ENCODE results near the gene SEMA4A. TPM values are rescaled to one million over a fixed set of nuclear protein-coding genes. Genes with fewer than 3 reads are reported as not detected.
A peak's percentile ranks its signal among the peaks of the same experiment; 100 is the strongest.

SEMA4A gene
- total RNA-seq, 1 experiment from 2014 or later = 46.7 TPM

DNA sequence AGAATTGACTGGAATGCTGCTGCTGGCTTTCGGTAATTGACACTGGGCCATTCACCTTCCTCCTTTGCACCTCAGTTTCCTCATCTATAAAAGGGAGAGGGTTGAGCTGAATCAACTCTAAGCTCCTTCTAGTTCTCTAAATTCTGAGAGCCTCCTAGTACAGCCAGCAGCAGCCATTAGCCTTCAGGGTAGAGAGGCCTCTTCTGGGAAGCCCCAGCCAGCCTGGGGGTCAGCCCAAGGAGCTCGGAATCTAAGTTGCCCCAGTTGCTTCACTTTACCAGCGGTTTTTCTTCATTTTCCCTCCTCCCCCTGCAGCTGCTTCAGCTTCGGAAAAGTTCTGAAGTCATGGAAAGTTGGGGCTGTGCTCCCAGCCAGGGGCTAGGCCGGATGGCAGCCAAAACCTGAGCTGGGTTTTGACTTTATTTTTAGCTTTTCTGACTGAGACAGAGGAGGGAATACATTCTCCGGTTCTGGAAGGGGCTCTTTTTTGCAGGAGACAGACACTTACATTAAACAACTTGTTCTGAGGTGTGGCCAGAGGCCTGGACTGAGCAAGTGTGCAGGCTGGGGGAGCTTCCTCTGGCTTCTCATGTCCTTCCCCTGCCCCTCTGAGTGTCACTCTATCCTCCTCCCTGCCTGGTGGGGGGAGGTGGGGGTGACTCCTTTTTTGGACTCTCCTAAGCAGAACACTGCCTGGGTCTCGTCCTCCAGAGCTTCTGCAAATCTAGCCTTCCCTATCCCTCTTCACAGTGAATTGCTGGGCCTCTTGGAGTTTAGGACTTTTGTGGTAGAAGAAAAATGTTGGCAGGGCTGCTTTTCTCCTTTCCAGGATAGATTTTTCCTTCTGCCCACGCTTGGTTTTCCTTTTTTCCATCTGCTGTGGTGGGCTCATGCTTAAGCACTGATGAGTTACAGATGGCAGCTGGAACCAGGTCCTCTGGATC lies 24.5 kb upstream of the SEMA4A start:
- H3K36me3 ChIP-seq (ENCODE audit: insufficient read depth, low read length) = no peaks in the 10 kb centered on the region
- no peaks in the 10 kb centered on the region for H3K9me2 ChIP-seq (replicated peaks; ENCODE audit: insufficient read depth, low read length)
- peak overlapping the region; percentile 35 for H3K9ac ChIP-seq (ENCODE audit: low read length)
- peaks cover 16% of the 10 kb centered on the region for H3K4me1 ChIP-seq (ENCODE audit: low read length)
- H3K27me3 ChIP-seq (ENCODE audit: low read length) = no peaks in the 10 kb centered on the region
- H2AFZ ChIP-seq (ENCODE audit: low read length) = no peak overlapping the region
- H3K9me3 ChIP-seq (ENCODE audit: low read length) = no peaks in the 10 kb centered on the region
- H3K4me2 ChIP-seq (ENCODE audit: low read depth, low read length, poor library complexity, severe bottlenecking) = no peak overlapping the region
- H3K79me2 ChIP-seq (ENCODE audit: low read length) = no peaks in the 10 kb centered on the region
- no peak overlapping the region for H3K4me3 ChIP-seq (ENCODE audit: low read length)
- DNase-seq = no peak
- no peaks in the 10 kb centered on the region for H4K20me1 ChIP-seq (ENCODE audit: insufficient read depth, low read depth, low read length)
- no peak overlapping the region for H3K27ac ChIP-seq (ENCODE audit: low read length)

DNA sequence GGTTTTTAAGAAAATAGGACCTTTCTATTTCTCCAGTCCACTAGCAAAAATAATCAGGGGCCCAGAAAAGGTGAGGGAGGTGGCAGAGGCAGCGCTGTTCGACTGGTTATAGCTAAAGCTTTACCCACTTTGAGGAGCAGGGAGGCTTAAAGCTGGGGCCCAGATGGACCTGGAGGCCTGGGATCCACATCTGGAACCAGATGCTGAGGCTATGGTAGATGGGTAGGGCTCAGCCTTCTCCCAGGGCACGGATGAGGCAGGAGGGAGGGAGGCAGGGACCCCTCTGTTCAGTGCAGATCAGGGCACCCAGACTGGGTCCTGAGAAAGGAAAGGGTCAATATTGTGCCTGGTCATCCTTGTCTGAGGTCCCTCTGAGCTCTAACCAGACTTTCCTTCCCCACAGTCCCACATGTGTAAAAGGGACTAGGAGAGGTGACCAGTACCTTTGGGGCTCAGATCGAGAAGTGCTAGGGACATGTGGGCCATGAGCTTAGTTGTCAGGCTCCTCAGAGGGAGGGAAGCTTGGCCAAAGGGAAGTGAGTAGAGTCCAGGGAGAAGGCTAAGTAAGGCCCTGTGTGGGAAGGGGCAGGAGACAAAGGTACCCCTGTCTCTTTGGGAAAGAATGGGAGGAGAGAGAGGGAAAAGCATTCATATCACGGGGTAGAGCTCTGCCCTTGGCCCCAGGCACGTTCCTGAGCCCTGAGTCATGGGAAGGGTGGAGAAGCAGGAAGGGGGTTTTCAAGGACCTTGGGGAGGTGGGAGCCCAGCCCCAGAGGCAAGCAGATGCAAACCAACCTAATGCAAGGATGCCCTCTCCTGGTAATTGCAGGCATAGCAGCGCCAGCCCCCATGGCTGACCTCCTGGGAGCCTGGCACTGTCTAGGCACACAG lies 23.5 kb upstream of the SEMA4A start:
- no peak overlapping the region for H3K4me3 ChIP-seq (ENCODE audit: low read length)
- no peak overlapping the region for H2AFZ ChIP-seq (ENCODE audit: low read length)
- peak; percentile 90 for DNase-seq
- no peak overlapping the region for H3K4me2 ChIP-seq (ENCODE audit: low read depth, low read length, poor library complexity, severe bottlenecking)
- no peaks in the 10 kb centered on the region for H3K9me3 ChIP-seq (ENCODE audit: low read length)
- no peaks in the 10 kb centered on the region for H3K9me2 ChIP-seq (replicated peaks; ENCODE audit: insufficient read depth, low read length)
- no peaks in the 10 kb centered on the region for H3K27me3 ChIP-seq (ENCODE audit: low read length)
- no peaks in the 10 kb centered on the region for H3K79me2 ChIP-seq (ENCODE audit: low read length)
- no peaks in the 10 kb centered on the region for H3K36me3 ChIP-seq (ENCODE audit: insufficient read depth, low read length)
- peaks cover 14% of the 10 kb centered on the region for H3K4me1 ChIP-seq (ENCODE audit: low read length)
- H4K20me1 ChIP-seq (ENCODE audit: insufficient read depth, low read depth, low read length) = no peaks in the 10 kb centered on the region
- H3K9ac ChIP-seq (ENCODE audit: low read length) = no peak overlapping the region
- no peak overlapping the region for H3K27ac ChIP-seq (ENCODE audit: low read length)

DNA sequence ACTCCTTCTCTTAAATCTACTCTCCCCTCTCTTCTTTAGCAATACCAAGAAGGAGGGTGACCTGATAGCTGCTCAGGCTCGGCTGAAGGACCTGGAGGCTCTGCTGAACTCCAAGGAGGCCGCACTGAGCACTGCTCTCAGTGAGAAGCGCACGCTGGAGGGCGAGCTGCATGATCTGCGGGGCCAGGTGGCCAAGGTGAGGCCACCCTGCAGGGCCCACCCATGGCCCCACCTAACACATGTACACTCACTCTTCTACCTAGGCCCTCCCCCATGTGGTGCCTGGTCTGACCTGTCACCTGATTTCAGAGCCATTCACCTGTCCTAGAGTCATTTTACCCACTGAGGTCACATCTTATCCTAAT lies 22.8 kb upstream of the SEMA4A start:
- Histone ChIP-seq H3K27me3 (ENCODE audit: low read length) (no peaks in the 10 kb centered on the region), H3K4me2 (ENCODE audit: low read depth, low read length, poor library complexity, severe bottlenecking) (no peak overlapping the region), H3K27ac (ENCODE audit: low read length) (no peak overlapping the region), H3K36me3 (ENCODE audit: insufficient read depth, low read length) (no peaks in the 10 kb centered on the region), H3K9me2 (replicated peaks; ENCODE audit: insufficient read depth, low read length) (no peaks in the 10 kb centered on the region), H2AFZ (ENCODE audit: low read length) (no peak overlapping the region), H3K9ac (ENCODE audit: low read length) (no peak overlapping the region), H3K79me2 (ENCODE audit: low read length) (no peaks in the 10 kb centered on the region), H4K20me1 (ENCODE audit: insufficient read depth, low read depth, low read length) (no peaks in the 10 kb centered on the region), H3K4me1 (ENCODE audit: low read length) (peaks cover 13% of the 10 kb centered on the region), H3K9me3 (ENCODE audit: low read length) (no peaks in the 10 kb centered on the region), H3K4me3 (ENCODE audit: low read length) (no peak overlapping the region)
- no peak for DNase-seq

DNA sequence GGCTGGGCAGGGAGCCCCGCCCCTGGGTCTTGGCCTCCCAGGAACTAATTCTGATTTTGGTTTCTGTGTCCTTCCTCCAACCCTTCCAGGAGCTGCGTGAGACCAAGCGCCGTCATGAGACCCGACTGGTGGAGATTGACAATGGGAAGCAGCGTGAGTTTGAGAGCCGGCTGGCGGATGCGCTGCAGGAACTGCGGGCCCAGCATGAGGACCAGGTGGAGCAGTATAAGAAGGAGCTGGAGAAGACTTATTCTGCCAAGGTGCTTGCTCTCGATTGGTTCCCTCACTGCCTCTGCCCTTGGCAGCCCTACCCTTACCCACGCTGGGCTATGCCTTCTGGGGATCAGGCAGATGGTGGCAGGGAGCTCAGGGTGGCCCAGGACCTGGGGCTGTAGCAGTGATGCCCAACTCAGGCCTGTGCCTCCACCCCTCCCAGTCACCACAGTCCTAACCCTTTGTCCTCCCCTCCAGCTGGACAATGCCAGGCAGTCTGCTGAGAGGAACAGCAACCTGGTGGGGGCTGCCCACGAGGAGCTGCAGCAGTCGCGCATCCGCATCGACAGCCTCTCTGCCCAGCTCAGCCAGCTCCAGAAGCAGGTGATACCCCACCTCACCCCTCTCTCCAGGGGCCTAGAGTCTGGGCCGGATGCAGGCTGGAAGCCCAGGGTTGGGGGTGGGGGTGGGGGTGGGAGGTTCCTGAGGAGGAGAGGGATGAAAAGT lies 18.5 kb upstream of the SEMA4A start:
- no peak overlapping the region for H3K9ac ChIP-seq (ENCODE audit: low read length)
- no peaks in the 10 kb centered on the region for H3K27me3 ChIP-seq (ENCODE audit: low read length)
- H3K27ac ChIP-seq (ENCODE audit: low read length) = no peak overlapping the region
- H3K4me2 ChIP-seq (ENCODE audit: low read depth, low read length, poor library complexity, severe bottlenecking) = no peak overlapping the region
- no peaks in the 10 kb centered on the region for H3K4me1 ChIP-seq (ENCODE audit: low read length)
- H3K79me2 ChIP-seq (ENCODE audit: low read length) = no peaks in the 10 kb centered on the region
- H3K36me3 ChIP-seq (ENCODE audit: insufficient read depth, low read length) = no peaks in the 10 kb centered on the region
- no peaks in the 10 kb centered on the region for H3K9me2 ChIP-seq (replicated peaks; ENCODE audit: insufficient read depth, low read length)
- H4K20me1 ChIP-seq (ENCODE audit: insufficient read depth, low read depth, low read length) = no peaks in the 10 kb centered on the region
- H3K9me3 ChIP-seq (ENCODE audit: low read length) = no peaks in the 10 kb centered on the region
- no peak for DNase-seq
- no peak overlapping the region for H3K4me3 ChIP-seq (ENCODE audit: low read length)
- H2AFZ ChIP-seq (ENCODE audit: low read length) = no peak overlapping the region

DNA sequence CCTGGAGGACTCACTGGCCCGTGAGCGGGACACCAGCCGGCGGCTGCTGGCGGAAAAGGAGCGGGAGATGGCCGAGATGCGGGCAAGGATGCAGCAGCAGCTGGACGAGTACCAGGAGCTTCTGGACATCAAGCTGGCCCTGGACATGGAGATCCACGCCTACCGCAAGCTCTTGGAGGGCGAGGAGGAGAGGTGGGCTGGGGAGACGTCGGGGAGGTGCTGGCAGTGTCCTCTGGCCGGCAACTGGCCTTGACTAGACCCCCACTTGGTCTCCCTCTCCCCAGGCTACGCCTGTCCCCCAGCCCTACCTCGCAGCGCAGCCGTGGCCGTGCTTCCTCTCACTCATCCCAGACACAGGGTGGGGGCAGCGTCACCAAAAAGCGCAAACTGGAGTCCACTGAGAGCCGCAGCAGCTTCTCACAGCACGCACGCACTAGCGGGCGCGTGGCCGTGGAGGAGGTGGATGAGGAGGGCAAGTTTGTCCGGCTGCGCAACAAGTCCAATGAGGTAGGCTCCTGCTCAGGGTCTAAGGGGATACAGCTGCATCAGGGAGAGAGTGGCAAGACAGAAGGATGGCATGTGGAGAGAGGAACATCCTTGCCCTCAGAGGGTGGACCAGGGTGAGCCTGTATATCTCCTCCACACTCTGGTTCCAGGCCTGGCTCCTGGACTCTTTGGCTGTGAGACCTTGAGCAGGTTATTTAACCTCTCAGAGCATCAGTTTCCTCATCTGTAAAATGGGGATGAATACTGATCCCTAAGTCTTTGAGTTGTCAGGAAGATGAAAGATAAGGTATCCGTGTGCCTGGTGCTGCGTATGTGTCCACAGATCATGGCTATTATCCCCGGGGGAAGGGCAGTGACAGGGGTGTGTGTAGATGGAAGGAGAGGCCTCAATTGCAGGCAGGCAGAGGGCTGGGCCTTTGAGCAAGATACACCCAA lies 17.2 kb upstream of the SEMA4A start:
- no peak overlapping the region for H3K9ac ChIP-seq (ENCODE audit: low read length)
- no peak for DNase-seq
- H3K4me2 ChIP-seq (ENCODE audit: low read depth, low read length, poor library complexity, severe bottlenecking) = no peak overlapping the region
- no peaks in the 10 kb centered on the region for H3K27me3 ChIP-seq (ENCODE audit: low read length)
- H3K36me3 ChIP-seq (ENCODE audit: insufficient read depth, low read length) = no peaks in the 10 kb centered on the region
- no peak overlapping the region for H3K27ac ChIP-seq (ENCODE audit: low read length)
- no peak overlapping the region for H3K4me3 ChIP-seq (ENCODE audit: low read length)
- H3K9me2 ChIP-seq (replicated peaks; ENCODE audit: insufficient read depth, low read length) = no peaks in the 10 kb centered on the region
- H3K79me2 ChIP-seq (ENCODE audit: low read length) = no peaks in the 10 kb centered on the region
- no peaks in the 10 kb centered on the region for H3K9me3 ChIP-seq (ENCODE audit: low read length)
- H2AFZ ChIP-seq (ENCODE audit: low read length) = no peak overlapping the region
- H3K4me1 ChIP-seq (ENCODE audit: low read length) = no peaks in the 10 kb centered on the region
- no peaks in the 10 kb centered on the region for H4K20me1 ChIP-seq (ENCODE audit: insufficient read depth, low read depth, low read length)

DNA sequence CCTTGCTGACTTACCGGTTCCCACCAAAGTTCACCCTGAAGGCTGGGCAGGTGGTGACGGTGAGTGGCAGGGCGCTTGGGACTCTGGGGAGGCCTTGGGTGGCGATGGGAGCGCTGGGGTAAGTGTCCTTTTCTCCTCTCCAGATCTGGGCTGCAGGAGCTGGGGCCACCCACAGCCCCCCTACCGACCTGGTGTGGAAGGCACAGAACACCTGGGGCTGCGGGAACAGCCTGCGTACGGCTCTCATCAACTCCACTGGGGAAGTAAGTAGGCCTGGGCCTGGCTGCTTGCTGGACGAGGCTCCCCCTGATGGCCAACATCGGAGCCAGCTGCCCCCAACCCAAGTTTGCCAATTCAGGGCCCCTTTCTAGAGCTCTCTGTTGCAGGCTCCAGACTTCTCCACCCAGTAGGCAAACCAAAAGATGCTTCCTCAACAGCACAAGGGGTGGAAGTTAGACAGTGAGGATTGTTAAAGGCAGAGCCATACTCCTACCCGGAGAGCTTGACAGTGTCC lies 16.4 kb upstream of the SEMA4A start:
- no peaks in the 10 kb centered on the region for H4K20me1 ChIP-seq (ENCODE audit: insufficient read depth, low read depth, low read length)
- no peak overlapping the region for H3K9ac ChIP-seq (ENCODE audit: low read length)
- H3K79me2 ChIP-seq (ENCODE audit: low read length) = no peaks in the 10 kb centered on the region
- H3K4me3 ChIP-seq (ENCODE audit: low read length) = no peak overlapping the region
- no peak overlapping the region for H3K4me2 ChIP-seq (ENCODE audit: low read depth, low read length, poor library complexity, severe bottlenecking)
- no peak overlapping the region for H2AFZ ChIP-seq (ENCODE audit: low read length)
- no peaks in the 10 kb centered on the region for H3K9me3 ChIP-seq (ENCODE audit: low read length)
- DNase-seq = no peak
- H3K36me3 ChIP-seq (ENCODE audit: insufficient read depth, low read length) = no peaks in the 10 kb centered on the region
- no peaks in the 10 kb centered on the region for H3K9me2 ChIP-seq (replicated peaks; ENCODE audit: insufficient read depth, low read length)
- no peaks in the 10 kb centered on the region for H3K27me3 ChIP-seq (ENCODE audit: low read length)
- H3K4me1 ChIP-seq (ENCODE audit: low read length) = no peaks in the 10 kb centered on the region
- H3K27ac ChIP-seq (ENCODE audit: low read length) = no peak overlapping the region

DNA sequence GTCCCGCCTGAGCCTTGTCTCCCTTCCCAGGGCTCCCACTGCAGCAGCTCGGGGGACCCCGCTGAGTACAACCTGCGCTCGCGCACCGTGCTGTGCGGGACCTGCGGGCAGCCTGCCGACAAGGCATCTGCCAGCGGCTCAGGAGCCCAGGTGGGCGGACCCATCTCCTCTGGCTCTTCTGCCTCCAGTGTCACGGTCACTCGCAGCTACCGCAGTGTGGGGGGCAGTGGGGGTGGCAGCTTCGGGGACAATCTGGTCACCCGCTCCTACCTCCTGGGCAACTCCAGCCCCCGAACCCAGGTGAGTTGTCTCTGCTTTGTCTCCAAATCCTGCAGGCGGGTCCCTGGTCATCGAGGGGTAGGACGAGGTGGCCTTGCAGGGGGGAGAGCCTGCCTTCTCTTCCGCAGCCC lies 14.9 kb upstream of the SEMA4A start:
- Histone ChIP-seq H3K79me2 (ENCODE audit: low read length) (no peaks in the 10 kb centered on the region), H2AFZ (ENCODE audit: low read length) (no peak overlapping the region), H3K27ac (ENCODE audit: low read length) (no peak overlapping the region), H3K4me1 (ENCODE audit: low read length) (no peaks in the 10 kb centered on the region), H3K27me3 (ENCODE audit: low read length) (no peaks in the 10 kb centered on the region), H3K4me2 (ENCODE audit: low read depth, low read length, poor library complexity, severe bottlenecking) (no peak overlapping the region), H4K20me1 (ENCODE audit: insufficient read depth, low read depth, low read length) (no peaks in the 10 kb centered on the region), H3K4me3 (ENCODE audit: low read length) (no peak overlapping the region), H3K9ac (ENCODE audit: low read length) (no peak overlapping the region), H3K9me2 (replicated peaks; ENCODE audit: insufficient read depth, low read length) (no peaks in the 10 kb centered on the region), H3K36me3 (ENCODE audit: insufficient read depth, low read length) (no peaks in the 10 kb centered on the region), H3K9me3 (ENCODE audit: low read length) (no peaks in the 10 kb centered on the region)
- no peak for DNase-seq

Measured in Karpas-422 (cell line).